GM10266 (cell line): ENCODE data around the gene SPTLC2.
A peak's percentile ranks its signal among the peaks of the same experiment; 100 is the strongest.

Experiments used
- DNase-seq: peaks from one replicate; pipeline ENCODE4 v3.0.0; 2012; ENCODE audit errors: extremely low spot score
- CTCF ChIP-seq: IDR thresholded peaks from 2 replicates; pipeline ENCODE4 v1.5.1; 2012; ENCODE audit warnings: mild to moderate bottlenecking, low read depth; ENCODE audit not compliant: control insufficient read depth, insufficient read depth; ENCODE audit errors: missing control alignments

SPTLC2 gene

GRCh38 chr14:77490347-77490986, 126.0 kb downstream of the SPTLC2 start:
- DNase-seq: no peak
- no peak for TF ChIP-seq CTCF

- no peak for TF ChIP-seq CTCF
- DNase-seq: no peak
Observed at GRCh38 chr14:77489041-77489440, 127.4 kb downstream of the SPTLC2 start.

- no peak for TF ChIP-seq CTCF
- no peak for DNase-seq
Observed at GRCh38 chr14:77488558-77488957, 127.9 kb downstream of the SPTLC2 start.

GRCh38 chr14:77485901-77486678, 130.3 kb downstream of the SPTLC2 start:
- no peak for DNase-seq
- TF ChIP-seq CTCF: no peak

GRCh38 chr14:77485256-77485655, 131.2 kb downstream of the SPTLC2 start:
- TF ChIP-seq CTCF: no peak
- no peak for DNase-seq

- no peak for DNase-seq
- TF ChIP-seq CTCF: no peak
Observed at GRCh38 chr14:77482422-77482821, 134.0 kb downstream of the SPTLC2 start.

- peak; percentile 65 for DNase-seq
- no peak for TF ChIP-seq CTCF
Observed at GRCh38 chr14:77478796-77479195, 137.6 kb downstream of the SPTLC2 start.
